Fibroblast of mammary gland (primary cell): ENCODE data around the gene PLCH1.

Experiments
- DNase-seq: peaks from one replicate; pipeline ENCODE4 v3.0.0-alpha.2; 2010; ENCODE audit warnings: low read depth
- H3K4me3 ChIP-seq: 2 replicates; pipeline ENCODE4 v1.5.1; 2011; ENCODE audit warnings: low read depth, mild to moderate bottlenecking, low read length, moderate library complexity; ENCODE audit not compliant: control insufficient read depth
- CTCF ChIP-seq: conservative IDR thresholded peaks from 2 replicates; pipeline ENCODE4 v1.5.1; 2011; ENCODE audit warnings: low read depth, low read length, inconsistent platforms; ENCODE audit not compliant: control insufficient read depth, insufficient read depth

The PLCH1 gene

GRCh38 chr3:155739154-155739553 lies 5.7 kb downstream of the PLCH1 start:
- no peak overlapping the region for H3K4me3 ChIP-seq
- no peak for TF ChIP-seq CTCF
- DNase-seq: peak; percentile 12

DNA sequence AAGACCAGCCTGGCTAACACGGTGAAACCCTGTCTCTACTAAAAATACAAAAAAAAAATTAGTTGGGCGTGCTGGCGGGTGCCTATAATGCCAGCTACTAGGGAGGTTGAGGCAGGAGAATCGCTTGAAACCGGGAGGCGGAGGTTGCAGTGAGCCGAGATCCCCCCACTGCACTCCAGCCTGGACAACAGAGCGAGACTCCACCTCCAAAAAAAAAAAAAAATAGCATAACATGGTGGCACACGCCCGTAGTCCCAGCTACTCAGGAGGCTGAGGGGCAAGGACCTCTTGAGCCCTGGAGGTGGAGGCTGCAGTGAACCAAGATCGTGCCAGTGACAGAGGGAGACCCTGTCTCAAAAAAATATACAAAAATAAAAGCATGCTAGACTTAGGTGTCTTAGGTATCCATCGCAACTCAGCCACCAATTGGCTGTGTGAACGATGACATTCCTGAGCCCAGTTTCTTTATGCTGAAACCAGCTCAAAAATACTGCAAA lies 6.2 kb downstream of the PLCH1 start:
- no peak overlapping the region for H3K4me3 ChIP-seq
- DNase-seq: no peak
- TF ChIP-seq CTCF: no peak

DNA sequence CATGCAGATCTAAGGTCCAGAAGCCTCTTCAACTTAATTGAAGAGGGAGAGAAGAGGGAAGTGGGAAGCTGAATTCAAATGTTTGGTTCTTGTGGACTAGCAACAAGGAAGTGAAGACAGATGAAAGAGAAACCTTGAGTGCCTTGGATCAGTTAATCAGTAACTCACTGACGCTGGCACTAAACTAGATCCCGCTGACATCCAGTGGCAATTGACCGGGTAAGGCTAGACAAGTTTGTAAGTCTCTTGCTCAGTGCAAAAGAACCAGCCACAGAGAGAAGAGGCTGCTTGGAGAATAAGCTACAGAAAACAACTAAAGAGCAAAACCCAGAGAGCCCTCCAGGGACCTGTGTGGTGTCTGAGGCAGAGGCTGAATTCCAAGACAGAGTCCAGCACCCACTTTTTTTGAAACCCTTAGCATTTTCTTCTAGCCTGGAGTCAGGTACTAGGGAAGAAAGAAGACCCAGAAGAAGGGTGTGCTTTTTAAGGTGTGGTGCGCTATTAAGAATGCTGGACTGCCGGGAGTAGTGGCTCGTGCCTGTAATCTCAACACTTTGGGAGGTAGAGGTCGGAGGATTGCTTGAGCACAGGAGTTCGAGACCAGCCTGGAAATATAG lies 6.9 kb downstream of the PLCH1 start:
- no peak for TF ChIP-seq CTCF
- no peak overlapping the region for H3K4me3 ChIP-seq
- no peak for DNase-seq

DNA sequence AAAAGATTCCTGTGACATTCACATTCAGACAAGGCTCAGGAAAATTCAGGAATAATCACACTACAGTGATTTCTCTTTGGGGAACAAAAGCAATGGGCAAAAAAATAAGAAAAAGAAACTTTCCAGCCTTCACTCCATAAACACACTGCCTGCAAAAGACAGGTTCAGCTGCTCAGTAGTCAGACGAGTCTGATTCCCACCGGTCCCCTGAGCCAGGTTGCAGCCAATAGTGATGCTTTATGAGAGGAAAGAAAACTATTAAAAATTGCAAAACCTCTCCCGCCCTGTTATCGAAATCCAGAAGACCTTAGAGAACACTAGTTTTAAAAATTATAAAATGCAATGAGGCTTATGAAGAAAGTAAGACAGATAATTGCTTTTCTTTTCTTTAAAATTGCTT lies 8.5 kb downstream of the PLCH1 start:
- no peak for DNase-seq
- TF ChIP-seq CTCF: no peak
- no peak overlapping the region for H3K4me3 ChIP-seq

DNA sequence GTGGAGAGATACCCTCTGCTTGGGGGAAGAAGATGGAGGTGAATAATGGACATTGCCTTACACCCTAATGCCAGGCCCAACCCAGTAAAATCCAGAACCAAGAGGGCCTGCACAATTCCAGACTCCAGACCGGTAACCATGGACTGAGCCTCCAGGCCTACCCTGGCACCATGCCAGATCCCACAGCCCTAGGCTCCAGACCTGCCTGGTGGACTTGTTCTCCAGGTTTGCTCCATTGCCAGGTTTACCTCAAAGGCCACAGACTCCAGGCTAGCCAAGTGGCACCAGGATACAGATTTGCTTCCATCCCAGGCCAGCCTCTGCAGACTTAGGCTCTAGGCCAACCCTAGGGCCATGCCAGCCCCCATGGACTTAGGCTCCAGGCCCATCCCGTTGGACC lies 14.0 kb downstream of the PLCH1 start:
- no peak overlapping the region for H3K4me3 ChIP-seq
- no peak for DNase-seq
- TF ChIP-seq CTCF: no peak

GRCh38 chr3:155727836-155728235 lies 17.0 kb downstream of the PLCH1 start:
- H3K4me3 ChIP-seq: no peak overlapping the region
- DNase-seq: no peak
- no peak for TF ChIP-seq CTCF

DNA sequence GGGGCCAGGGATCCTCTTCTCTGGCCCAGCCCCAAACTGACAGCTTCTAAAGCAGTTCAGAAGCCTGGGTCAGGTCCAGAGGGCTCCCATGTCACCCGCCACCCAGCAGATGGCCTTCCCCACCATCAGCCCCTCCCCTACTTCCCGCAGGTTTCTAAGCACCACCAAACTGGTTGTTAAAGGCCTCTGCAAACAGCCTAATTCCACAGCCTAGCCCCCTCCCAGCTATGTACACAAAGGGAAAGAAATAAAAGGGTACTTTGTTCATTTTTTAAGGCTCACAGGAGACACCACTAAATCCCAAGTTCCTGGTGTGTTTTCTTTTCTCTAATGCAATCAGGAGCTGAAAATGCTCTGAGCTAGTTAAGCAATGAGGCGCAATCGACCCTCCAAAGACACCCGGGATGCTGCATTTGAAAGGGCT lies 30.6 kb downstream of the PLCH1 start:
- no peak for TF ChIP-seq CTCF
- no peak overlapping the region for H3K4me3 ChIP-seq
- no peak for DNase-seq
